Forelimb muscle (tissue), 1 donor: ENCODE data around the gene DCST1. TPM values are rescaled to one million over a fixed set of nuclear protein-coding genes. Genes with fewer than 3 reads are reported as not detected.

Experiments used
- DNase-seq: peaks from one replicate; pipeline ENCODE4 v3.0.0-alpha.2; 2013; ENCODE audit warnings: low read depth
- polyA plus RNA-seq: library from polyadenylated mRNA; unstranded; fragments of 120-200 nt; gene quantifications from one replicate; pipeline ENCODE4 v1.2.1, GENCODE V29; 2013; ENCODE audit not compliant: insufficient read length

The DCST1 gene
- polyA plus RNA-seq, 1 donor: 0.09 TPM

DNA sequence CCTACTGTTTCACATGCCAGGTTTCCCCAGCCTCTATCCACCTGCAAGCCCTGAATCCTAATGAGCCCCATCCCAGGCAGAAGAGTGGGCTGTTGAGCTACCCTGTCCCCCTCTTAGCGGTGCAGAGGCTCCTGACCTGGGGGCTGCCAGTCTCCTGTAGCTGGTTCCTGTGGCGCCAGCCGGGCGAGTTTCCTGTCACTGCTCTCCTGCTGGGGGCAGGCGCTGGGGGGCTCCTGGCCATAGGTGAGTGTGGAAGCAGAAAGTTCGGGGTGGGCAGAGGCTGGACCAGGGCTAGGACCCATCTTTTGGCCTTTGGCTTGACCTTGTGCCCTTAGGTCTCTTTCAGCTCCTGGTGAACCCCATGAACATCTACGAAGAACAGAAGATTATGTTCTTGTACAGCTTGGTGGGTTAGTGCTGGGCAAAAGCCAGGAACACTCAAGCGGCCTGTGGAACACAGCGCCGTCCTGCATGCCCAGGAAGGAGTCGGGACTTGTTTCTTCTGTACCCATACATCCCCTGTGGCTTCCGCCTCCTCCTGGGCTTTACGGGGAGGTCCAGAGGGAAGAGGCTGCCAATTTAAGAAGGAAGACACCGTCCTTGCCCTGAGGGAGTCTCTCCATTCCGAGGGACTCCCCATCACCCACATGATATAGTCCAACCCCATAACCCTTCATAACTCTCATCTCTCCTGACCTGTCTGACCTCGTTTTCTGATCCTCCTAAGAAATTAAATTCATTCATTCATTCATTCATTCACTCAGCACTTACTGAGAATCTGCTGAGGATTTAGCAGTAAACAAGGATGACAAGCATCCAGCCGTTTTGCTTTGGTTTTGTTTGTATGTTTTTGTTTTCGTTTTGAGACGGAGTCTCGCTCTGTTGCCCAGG, 939 bp downstream of the DCST1 start:
- DNase-seq: no peak

DNA sequence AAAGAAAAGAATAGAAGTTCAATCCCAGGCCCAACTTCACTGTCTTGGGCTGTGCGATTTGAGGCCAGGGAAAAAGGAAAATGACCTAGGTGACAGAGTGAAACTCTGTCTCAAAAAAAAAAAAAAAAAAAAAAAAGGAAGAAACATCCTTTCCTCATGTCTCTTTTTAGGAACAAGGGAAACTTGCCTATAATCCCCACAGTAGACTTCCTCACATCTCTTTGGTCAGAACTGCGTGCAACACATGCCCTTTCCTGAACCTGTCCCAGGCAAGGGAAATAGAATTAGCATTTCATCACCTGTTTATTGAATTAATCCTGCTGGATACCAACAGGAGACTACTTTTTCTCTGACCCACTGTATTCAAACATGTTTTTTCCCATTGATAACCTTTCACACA, 2.3 kb downstream of the DCST1 start:
- DNase-seq: no peak

DNA sequence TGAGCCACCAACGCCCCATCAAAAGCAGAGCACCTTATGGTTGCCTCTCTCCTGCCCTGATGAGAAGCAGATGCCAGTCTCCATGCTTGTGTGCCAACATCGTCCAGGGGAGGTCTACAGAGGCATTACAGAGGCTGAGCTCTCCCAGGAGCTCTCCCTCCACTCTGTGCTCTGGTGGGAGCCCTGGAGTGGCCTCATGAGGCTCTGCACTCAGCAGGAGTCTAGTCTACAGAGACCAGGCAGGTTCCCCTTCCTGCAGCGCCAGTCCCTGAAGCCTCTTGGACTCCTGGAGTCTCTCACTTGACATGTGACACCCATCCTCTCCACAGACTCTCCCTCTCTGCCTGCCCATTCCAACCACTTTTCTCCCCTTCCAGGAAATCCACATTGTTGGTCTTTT, 3.4 kb downstream of the DCST1 start:
- no peak for DNase-seq

DNA sequence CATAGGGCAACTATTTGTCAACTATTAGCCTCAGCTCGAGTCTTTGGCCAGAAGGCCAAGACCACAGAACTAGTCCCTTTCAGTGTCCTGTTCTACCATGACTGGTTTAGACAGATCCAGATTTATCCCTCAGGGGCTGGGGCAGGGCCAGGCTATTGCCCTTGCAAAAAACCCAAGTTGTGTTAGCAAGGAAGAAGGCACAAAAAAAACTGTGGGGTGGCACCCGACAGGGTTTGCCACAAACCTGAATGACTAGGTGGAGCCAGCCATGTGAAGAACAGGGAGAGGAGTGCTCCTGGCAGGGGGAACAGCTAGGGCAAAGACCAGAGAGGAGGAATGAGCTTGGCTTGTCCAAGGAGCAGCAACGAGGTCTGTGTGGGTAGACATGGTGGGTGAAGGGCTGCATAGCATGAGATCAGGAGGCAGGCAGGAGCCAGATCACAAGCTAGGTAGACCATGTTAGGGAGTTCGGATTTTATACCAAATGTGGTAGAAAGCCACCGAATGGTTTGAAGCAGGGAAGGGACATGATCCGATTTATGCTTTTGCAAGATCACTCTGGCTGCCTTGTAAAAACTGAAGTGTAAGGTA, 4.3 kb downstream of the DCST1 start:
- DNase-seq: no peak

DNA sequence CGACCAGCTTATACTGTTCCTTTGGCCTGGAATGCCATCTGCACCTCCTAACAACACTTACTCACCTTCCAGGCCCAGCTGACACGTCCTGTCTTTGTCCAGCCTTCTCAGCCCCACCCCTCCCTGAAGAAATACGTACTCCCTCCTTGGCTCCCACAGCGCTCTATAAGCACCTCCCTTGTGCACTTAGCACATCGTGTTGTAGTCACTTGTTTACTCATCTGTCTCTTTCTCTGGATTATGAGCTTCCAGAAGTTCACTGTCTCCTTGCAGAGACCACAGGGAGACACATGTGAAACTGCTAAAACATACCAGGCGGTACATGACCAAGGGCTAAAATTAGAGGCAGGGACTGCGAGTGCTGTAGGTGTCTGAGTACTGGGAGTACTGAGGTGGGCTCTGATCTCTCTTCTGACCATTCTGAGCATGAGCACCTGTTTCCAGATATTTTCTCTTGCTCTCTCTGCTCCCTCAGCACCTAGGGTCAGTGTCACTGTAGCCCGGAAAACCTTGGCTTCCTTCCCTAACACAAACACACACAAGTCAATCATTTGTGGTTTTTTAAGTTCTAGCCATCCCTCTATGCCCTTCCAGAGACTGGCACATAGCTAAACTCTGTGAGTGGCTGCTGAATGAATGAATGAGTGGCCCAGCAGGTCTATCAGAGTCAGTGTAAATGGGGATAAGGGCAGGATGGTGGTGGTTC, 5.1 kb downstream of the DCST1 start:
- DNase-seq: no peak

DNA sequence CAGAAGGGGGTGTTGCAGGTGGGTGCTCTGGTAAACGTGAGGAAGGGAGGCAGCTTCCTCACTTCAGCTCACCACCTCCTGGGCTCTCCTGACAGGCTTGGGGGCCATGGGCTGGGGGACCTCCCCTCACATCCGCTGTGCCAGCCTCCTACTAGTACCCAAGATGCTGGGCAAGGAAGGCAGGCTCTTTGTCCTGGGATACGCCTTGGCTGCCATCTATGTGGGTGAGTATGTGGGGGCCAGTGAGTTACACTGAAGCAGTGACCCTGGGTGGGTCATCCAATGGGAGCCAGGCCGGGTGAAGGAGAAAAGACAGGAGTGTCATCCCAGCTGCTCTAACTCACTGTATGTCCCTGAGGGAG, 5.7 kb downstream of the DCST1 start:
- no peak for DNase-seq

DNA sequence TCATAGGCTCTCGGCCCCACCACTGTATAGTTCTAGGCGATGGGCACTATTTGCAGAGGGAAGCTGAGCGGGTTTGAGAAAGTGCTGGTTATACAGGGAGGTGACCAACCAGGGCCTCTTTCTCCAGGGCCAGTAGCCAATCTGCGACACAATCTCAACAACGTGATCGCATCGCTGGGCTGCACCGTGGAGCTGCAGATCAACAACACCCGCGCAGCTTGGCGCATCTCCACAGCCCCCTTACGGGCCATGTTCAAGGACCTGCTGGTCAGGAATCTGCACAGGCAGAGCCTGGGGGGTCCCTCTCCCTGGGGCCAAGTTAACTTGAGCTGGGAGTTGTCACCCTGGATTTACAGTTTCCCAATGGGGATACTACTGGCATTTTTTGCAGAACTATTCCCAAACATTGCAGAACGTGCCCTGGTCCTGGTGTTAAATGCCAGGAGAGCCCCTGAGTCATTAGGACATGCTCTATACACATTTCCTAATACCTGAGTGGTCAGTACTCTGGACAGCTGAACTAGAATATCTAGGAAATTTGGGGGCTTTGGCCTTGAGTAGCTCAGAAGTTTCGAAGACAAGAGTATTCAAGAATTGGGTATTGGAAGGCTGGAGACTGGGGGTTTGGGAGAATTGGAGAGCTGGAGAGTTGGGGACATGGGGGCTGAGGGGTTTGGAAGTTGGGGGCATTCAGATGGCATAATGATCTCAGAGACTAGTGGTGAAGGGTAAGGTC, 6.9 kb downstream of the DCST1 start:
- DNase-seq: no peak

DNA sequence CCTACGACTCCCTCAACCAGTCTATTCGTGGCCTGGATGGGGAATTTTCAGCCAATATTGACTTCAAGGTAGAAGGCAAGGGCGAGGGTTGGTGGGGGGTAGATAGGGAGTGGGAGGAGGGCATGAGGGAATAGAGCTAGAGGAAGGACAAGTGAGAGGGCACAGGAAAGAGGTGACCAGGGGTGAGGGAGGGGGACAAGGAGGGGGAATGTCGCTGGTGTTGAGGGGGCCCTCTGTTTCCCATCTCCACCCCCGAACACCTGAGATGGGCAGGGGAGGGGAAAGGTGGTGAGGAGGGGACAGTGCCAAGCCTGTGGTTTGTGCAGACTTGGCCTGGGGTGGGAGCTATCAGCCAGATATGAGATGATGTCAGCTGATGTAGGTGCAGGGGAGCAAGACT, 9.2 kb downstream of the DCST1 start:
- DNase-seq: no peak

DNA sequence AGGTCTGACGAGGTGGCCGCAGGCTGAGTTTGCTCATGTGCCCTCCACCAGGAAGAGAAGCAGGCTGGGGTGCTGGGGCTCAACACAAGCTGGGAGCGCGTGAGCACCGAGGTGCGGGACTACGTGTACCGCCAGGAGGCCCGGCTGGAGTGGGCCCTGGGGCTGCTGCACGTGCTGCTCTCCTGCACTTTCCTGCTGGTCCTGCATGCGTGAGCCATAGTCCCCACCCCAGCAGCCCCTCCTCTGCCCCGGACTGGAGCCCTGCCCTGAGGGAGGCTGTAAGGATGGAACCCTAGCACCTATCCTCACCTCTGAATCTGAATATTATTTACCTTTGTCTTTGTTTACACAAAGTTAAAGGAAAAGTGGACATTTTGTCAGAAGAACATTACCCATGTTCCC, 9.7 kb downstream of the DCST1 start:
- DNase-seq: no peak

DNA sequence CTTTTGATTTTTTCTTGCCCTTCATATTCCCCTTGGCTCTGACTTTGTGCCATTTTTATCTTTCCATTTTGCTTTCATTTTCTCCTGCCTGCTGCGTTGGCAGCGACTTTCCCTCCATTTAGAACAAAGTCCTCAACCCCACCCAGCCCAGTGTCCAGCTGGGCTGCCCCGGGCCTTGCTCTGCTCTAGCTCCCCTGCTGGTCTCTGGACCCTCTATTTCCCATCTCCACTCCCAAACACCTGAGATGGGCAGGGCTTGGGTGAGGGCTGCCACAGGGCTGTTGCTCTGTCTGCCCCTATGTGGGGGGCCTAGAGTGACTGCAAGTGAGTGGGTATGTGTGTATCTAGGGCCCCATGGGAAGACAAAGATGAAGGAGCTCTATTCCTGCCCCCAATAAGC, 10.2 kb downstream of the DCST1 start:
- no peak for DNase-seq

DNA sequence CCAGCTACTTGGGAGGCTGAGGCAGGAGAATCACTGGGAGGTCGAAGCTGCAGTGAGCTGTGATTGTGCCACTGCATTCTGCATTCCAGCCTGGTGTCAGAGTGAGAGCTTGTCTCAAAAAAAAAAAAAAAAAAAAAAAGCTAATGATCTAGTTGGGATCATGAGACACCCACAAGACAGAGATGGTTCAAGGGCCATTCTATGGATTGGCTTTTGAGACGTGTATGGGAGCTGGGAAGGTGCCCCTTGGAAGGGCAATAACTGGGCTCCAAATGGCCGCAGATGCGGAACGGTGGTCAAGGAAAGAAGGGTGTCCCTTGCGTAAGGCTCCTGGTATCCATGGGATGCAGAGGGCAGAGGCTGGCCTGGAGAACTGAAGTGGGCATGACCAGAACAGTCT, 10.7 kb downstream of the DCST1 start:
- no peak for DNase-seq

DNA sequence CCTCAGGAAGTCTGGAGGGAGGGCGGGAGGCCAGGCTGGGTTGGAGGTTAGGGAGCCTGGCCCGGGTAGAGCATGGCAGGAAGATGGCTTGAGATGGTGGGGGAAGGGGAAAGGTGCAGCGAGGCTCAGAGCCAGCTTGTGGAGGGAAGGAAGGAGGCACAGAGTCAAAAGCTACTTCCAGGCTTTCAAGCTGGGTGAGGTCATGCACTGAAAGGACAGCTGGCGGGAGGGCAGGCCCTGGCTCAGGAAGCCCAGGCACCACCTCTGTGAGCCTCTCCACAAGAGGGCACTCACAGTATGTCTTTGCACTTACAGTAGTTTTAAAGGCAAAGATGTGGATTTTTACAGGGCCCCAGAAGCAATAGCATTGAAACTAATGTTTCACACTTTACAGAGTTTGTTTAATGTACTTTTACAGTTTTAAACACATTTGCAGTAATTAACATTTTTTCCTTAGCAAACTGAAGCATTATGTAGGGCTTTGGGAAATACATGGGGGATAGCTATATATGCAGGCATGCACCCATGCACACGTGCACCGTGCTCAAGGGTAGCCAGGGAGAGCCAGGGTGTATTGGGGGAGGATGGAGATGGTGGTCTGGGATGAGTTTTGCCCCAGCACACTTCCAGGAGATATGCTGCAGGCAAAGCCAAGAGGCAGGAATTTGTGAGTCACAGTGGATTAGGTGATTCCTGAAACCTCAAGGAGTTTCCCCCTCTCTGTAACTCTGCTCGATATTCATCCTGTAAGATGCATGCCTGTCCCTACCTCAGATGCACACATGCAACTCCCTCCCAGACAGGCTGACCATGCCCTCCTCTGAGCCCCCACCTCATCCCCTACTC, 11.4 kb downstream of the DCST1 start:
- DNase-seq: no peak

DNA sequence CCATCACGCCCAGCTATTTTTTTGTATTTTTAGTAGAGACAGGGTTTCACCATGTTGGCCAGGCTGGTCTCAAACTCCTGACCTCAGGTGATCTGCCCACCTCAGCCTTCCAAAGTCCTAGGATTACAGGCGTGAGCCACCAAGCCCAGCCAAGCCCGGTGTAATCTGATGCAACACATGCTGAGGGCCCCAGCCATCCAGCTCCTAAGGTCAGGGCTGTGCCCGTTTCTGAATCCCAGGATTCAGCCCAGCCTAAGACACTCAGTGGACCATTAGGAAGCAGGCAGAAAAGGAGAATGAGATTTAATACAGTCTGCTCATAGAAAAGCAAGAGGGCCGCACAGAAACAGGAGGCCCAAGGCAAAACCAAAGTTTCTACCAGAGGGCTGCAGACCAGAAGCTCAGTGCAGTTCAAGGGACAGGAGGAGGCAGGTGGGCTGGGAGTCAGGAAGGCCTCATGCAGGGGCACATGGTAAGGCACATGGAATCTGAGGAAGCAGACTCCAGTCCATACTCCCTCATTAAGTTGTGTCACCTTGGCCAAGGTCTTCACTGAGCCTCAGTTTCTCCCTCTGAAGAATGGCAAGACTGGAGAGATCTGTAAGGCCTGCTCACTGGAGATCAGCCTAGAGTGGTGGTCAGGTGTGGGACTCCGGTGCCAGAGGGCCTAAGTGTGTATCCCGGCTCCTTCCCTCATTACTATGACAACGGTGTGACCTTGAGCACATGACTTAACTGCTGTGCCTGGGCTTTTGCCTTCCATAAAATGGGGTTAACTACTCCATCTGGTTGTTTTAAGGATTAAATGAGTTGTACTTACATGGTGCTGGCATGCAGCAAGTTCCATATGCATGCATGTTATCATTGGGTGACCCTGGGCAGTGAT, 15.1 kb downstream of the DCST1 start:
- no peak for DNase-seq

DNA sequence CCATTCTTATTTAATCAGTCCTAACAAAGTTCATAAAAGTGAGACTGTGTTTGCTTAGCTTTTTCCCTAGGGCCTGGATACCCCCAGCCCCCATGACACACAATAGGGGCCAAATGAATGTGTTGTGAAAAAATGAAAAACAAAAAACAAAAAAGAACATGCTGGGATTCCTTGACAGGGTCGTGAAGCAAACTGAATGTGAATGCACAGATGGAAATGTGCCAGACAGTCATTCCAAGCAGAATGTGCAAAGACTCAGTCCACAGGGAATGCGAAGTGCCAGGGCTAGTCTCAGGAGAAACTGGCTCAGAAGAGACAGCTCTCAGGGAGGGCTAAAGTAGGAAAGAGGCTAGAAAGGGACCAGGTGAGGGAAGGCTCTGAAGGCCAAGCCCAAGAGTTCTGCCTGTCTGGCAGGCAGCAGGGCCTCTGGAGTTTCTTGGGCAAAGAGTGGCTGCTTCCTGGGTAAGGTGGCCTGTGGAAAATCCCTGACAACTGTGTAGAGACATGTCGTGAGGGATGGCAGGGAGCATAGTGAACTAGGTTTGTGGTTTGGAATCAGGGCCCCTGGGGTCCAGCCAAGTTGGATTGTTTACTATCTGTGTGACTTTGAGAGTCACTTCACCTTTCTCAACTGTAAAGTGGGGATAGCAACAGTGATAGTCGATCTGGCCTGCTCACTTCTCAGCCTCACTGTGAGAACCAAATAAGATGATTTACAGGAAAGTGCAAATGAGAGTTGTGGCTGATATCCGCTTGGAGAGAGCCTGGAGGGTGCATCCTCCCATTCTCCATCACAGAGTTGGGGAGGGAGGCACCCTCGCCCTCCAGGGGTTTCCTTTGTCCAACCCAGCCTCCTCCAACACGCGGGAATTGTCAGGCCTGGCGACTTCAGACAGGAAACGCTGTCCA, 16.3 kb downstream of the DCST1 start:
- no peak for DNase-seq

DNA sequence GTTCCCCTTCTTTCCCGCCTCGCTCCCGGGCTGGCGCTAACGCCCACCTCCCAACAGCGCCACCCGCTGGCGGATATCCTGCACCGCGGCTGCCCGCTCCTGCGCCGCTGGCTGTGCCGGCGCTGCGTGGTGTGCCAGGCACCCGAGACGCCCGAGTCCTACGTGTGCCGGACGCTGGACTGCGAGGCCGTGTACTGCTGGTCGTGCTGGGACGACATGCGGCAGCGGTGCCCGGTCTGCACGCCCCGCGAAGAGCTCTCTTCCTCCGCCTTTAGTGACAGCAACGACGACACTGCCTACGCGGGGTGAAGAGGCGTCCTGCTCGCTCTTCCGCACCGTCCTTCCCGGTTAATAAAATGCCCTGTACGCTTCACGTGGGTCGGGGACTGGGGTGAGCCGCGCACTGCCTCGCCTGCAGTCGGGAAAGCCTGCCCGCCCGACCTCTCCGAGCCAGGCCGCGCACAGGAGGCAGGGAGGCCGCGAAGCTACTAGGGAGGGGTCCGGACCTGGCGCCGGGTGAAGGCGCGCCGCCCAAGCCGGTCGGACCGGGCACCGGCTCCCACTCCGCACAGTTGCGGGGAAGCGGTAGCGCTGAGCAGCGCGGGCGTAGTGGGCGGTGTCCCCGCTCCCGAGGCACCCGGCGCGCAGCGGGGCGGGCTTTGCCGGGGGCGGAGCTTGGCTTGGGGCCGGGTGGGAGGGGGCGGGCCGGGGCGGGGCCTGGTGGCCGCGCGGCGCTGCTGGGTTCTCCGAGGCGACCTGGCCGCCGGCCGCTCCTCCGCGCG, 17.1 kb downstream of the DCST1 start, which contains the start of gene ADAM15:
Gene ADAM15, plus strand, starts transcription at position 757 of the 782 bp plus-strand sequence. CDS start 71 bp downstream, outside the sequence.
- no peak for DNase-seq

DNA sequence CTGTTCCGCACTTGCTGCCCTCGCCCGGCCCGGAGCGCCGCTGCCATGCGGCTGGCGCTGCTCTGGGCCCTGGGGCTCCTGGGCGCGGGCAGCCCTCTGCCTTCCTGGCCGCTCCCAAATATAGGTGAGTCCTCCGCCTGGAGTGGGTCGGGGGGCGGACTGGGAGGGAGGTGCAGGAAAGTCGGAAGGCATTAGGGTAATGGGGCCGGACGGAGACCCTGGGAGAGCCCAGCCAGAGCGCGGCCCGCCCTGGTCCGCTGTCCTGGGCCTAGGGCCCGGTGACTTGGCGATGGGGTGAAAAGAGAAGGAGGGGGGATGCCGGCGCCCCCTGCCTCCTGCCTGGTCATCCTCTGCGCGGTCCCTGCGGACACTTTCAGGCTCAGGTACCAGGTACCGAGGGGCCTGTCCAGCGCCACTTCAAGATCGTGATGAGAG, 17.7 kb downstream of the DCST1 start:
- DNase-seq: no peak

DNA sequence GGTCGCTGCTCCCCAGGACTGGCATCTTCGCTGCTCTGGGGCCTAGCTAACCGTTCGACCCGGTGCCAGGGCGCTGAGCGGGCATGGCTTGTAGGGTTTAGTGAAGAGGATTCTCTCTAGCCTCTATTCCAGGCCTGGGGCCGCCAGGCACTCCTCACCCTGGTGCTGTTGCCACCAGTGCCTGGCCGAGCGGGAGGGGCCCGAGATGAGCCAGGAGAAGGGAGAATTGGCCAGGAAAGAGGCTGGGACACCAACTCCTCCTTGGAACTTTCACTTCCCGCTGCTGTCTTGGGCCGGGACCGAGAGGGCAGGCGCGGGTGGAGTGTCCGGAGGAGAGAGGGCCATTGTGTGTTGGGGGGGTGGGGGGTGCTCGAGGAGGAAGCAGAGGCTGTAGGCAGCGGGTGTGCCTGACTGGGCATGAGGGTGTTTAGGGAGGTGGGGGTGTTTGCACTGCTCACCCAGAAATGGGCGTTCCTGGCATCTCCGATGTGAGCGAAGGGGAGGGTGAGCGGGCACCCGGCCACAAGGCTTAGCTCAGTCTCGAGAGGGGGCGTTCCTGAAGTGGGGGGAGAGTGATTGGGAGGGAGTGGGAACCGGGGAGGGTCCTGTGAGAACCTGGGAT, 18.3 kb downstream of the DCST1 start:
- no peak for DNase-seq
